Kasumi-1 (cell line): ENCODE results near the gene OMA1.

ENCODE experiments used
- DNase-seq, 2 experiments: peaks; one replicate each; lab custom pipeline; 2025; lab: John Stamatoyannopoulos, UW

OMA1 gene

GRCh38 chr1:58457023-58457635 is 89.4 kb downstream of the OMA1 start:
- no peak for DNase-seq

GRCh38 chr1:58456470-58456869 is 90.1 kb downstream of the OMA1 start:
- no peak for DNase-seq

GRCh38 chr1:58454807-58455206 is 91.7 kb downstream of the OMA1 start:
- no peak for DNase-seq

- no peak for DNase-seq
These were observed 92.1 kb downstream of the OMA1 start for GRCh38 chr1:58454385-58454784.

- DNase-seq: no peak
These were observed 94.8 kb downstream of the OMA1 start for GRCh38 chr1:58451560-58452191.

- no peak for DNase-seq
These were observed 98.6 kb downstream of the OMA1 start for GRCh38 chr1:58447886-58448285.

GRCh38 chr1:58447042-58447441 is 99.5 kb downstream of the OMA1 start:
- no peak for DNase-seq

DNA sequence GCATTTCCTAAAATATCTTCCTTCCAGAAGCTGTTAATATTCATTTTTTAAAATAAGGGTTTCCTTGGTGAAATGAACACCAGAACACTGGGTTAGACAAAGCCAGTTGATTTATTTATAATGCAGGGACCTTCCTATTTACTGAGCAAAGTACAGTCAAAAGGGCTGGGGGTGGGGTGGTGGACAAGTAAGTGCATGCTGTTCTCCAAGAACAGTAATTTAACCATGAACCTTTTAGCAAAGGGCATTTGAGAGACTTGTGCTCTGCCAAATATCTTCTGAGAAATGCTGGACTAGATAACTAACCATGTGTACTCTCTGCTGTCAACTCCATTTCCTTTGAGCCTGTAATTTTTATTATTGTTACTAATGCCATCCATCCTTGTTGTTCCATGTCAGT is 100.2 kb downstream of the OMA1 start:
- no peak for DNase-seq

DNA sequence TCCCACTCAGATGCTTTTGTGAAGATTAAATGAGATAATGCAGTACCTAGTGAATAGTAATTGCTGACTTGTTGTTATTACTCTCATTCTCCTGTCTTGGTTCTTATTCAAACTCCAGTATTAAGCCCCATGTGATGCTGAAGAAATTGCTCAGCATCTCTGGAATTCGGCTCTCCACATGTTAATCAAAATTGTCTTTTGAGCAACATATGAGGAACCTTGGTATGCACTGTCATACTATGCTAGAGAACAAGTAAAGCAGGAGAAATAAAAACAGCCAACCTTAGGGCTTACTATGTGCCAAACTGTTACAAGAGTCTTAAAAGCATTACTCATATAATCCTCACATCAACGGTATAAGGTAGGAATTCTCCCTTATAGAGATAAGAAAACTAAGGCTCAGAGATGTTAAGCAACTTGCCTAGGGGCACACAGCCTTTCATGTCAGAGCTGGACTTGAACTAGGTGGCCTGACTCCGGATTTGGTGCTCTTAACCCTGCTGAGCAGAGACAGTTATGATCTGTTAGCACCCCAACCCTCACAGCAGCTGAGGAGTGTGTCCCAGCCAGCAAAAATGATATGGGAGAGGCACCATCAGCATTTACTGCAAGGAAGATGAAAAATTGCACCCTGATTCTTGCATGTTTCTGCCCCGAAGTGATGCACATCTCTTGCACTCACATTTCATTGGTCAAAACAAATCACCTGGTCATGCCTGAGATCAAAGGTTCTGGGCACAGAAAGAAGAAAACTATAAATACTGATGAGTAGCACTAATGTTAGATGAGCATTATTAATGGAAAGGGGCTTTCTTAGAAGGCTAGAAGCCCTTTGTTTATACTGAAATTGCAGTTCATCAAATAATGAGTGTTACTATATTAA is 102.3 kb downstream of the OMA1 start:
- no peak for DNase-seq

DNA sequence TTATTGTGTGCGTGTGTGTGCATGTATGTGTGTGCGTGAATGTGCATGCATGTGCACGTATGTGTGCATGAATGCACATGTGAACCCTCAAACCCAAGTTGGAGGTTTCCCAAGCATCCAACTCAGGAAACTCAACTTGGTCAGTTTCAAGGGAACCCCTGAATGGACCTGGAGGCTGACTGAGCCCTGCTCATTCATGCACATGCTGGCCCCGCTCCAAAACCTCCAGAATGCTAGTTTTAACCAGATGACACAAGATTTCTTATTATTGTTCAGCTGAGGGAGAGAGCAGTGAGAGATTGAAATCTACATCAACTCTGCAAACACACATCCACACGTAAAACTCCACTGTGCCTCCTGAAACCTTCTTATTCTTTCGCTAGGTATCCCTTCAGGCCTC is 104.4 kb downstream of the OMA1 start:
- DNase-seq: no peak

- DNase-seq: no peak
These were observed 104.8 kb downstream of the OMA1 start for GRCh38 chr1:58441699-58442098.

- no peak for DNase-seq
These were observed 105.8 kb downstream of the OMA1 start for GRCh38 chr1:58440696-58441095.

DNA sequence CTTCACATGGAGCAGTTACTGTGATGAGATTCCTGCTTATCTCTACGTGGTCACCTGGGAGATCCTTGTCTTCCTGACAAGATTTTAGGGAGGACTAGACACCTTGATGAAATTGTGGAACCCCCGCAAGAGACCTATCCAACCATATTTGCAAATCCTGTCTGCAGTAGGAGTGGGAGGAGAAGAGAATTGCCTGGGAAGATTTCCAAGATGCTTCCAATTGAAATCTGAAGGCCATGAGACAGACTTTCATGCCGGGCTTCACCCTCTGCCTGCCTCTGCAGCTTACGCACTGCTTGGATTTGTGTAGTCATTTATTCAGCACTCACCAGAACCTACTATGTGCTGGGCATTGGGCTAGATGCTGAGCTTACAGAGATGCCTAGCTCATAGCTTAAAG is 106.6 kb downstream of the OMA1 start:
- no peak for DNase-seq

DNA sequence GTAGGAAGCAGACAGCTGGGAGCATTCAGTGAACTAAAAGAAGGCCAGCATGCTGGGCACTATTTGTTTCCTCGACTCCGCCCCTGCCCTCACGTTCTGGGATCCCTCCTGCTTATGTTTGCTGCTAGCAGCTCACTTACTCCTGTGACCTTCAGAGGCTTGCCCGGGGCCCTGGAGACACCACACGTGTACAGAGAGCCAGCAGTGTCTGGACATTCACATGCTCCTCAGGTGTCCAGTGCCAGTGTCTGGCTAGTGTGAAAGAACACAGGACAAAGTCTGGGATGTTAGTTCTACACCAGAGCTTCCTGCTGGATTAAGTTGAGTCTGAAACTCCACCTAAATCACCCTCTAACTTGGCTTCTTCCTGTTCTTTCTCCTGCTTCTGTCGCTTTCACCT is 108.1 kb downstream of the OMA1 start:
- DNase-seq: no peak

GRCh38 chr1:58437623-58438022 is 108.9 kb downstream of the OMA1 start:
- no peak for DNase-seq

GRCh38 chr1:58436615-58437297 is 109.8 kb downstream of the OMA1 start:
- no peak for DNase-seq

DNA sequence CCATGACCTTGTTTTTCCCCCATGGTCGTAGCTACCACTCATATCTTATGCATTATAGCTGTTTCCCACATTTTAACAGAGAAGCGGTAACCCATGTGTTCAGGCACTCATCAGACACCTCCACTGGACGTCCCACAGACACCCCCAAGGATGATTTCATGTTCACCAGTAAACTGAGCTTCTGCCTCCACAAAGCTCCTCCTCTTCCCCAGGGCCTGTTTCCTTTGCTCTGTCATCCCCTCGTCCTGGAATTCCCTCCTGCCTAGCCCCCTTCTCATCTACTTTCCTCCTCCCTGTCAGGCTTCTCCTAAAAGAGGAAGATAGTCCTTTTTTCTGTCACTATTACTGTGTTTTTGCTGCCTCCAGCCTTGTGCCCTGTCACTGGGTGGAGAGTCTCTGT is 111.2 kb downstream of the OMA1 start:
- no peak for DNase-seq

DNA sequence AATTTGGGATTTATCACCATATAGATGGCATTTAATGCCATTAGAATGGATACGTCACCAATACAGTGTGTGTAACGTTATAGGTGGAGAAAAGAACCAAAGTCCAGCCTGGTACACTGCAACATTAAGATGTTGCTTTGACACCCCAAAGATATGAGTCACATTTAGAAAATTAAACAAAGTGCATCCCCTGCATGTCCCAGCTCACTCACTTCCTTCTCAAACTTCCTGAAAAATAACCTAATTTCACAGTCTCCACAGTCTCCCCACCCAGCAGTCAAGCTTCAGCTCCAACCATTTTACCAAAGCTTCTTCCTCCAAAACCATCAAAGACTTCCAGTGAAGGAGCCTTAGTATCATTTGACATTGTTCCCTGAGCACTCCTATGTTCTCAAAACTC is 111.9 kb downstream of the OMA1 start:
- DNase-seq: peak in 1 of 2 experiments; percentile 2

DNA sequence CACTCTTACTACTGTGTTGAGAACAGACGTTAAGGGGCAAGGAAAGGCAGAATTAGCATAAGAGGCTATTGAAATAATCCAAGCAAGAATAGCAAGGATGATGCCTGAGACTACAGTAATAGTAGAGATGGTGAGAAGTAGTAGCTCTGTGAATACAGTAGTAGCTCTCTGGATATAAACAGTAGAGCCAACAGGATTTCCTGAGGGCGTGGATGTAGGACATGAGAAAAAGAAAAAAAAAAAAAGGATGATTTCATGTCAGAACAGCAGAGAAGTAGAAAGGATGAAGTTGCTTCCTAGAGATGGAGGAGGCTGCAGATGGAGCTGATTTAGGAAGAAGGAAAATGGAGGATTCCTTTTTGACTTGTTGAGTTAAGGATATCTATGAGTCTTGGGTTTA is 112.3 kb downstream of the OMA1 start:
- DNase-seq: no peak

GRCh38 chr1:58432851-58433668 is 113.5 kb downstream of the OMA1 start:
- no peak for DNase-seq

GRCh38 chr1:58431901-58432620 is 114.5 kb downstream of the OMA1 start:
- no peak for DNase-seq
